NT2/D1 (cell line): ENCODE results near the gene PRKCG.

Experiments used
- SUZ12 ChIP-seq: IDR thresholded peaks from 2 replicates; pipeline ENCODE4 v1.6.1; 2011; ENCODE audit not compliant: insufficient read length, insufficient read depth; ENCODE audit errors: extremely low read depth
- YY1 ChIP-seq: IDR thresholded peaks from 2 replicates; pipeline ENCODE4 v1.6.1; 2011; ENCODE audit not compliant: insufficient read length, insufficient read depth
- ZNF274 ChIP-seq: IDR thresholded peaks from 2 replicates; pipeline ENCODE4 v1.6.1; 2011; ENCODE audit warnings: mild to moderate bottlenecking, low read depth, low read length

- TF ChIP-seq ZNF274 = no peak
- TF ChIP-seq YY1 = no peak
- TF ChIP-seq SUZ12 = no peak
These were observed 3.0 kb downstream of the PRKCG start for GRCh38 chr19:53885036-53885435.
